DOHH2 (cell line): ENCODE results near the gene PSMA7.

ENCODE experiments used
- CTCF ChIP-seq: fragments of 200-600 bp; sonication (generic); IDR thresholded peaks from one replicate; pipeline ENCODE4 v1.5.1; 2014; ENCODE audit warnings: antibody characterized with exemption, mild to moderate bottlenecking, low read depth, low read length; ENCODE audit not compliant: poor library complexity, severe bottlenecking
- EZH2phosphoT487 ChIP-seq: fragments of 200-600 bp; sonication (generic); IDR thresholded peaks from 2 replicates; pipeline ENCODE4 v1.6.1; 2017; ENCODE audit warnings: borderline replicate concordance, mild to moderate bottlenecking, antibody characterized with exemption, low read length, moderate library complexity, mixed read lengths

GRCh38 chr20:62131560-62132320 lies 11.5 kb downstream of the PSMA7 start:
- TF ChIP-seq CTCF (no peak), EZH2phosphoT487 (no peak)
